ENCODE results near the gene P4HTM.
"Not testable (repeated sequence)": the region's sequence is repeated elsewhere in the genome, so short reads cannot be mapped to it uniquely, and the experiment has no call there.

P4HTM gene

GRCh38 chr3:49007068-49007770 lies 17.2 kb downstream of the P4HTM start, which contains the start of gene WDR6:
WDR6 (plus strand) TSS chr3:49007391; CDS start chr3:49007432, 41 bp downstream.
- Mint-ChIP-seq H3K4me3 (peak within 1 kb of the TSS; percentile 98 to 99), H3K4me1 (ENCODE audit: low read depth in 2 of 2) (peaks cover 23 to 35% of the 10 kb centered on the region in 2 donors), H3K9me3 (no peaks in the 10 kb centered on the region), H3K27me3 (no peaks in the 10 kb centered on the region), H3K27ac (peak within 1 kb of the TSS; percentile 97 to 98), H3K36me3 (ENCODE audit: insufficient read depth) (peaks cover 39% of the 10 kb centered on the region)
- DNase-seq, result peak; percentile 92 to 97 (median 95)
- peak; percentile 91 for ATAC-seq (replicated peaks)

- DNase-seq (peak; percentile 73 to 80 (median 77)), ATAC-seq (replicated peaks) (peak; percentile 47)
- peaks cover 42% of the 10 kb centered on the region for H3K36me3 Mint-ChIP-seq (ENCODE audit: insufficient read depth)
- no peaks in the 10 kb centered on the region for H3K9me3 Mint-ChIP-seq
- peaks cover 21 to 33% of the 10 kb centered on the region in 2 donors for H3K4me1 Mint-ChIP-seq (ENCODE audit: low read depth in 2 of 2)
- peak overlapping the region; percentile 98 to 99 for H3K4me3 Mint-ChIP-seq
- H3K27me3 Mint-ChIP-seq, result no peaks in the 10 kb centered on the region
- H3K27ac Mint-ChIP-seq, result peak overlapping the region; percentile 97 to 98
These were observed 17.9 kb downstream of the P4HTM start for GRCh38 chr3:49007771-49008528.

- Mint-ChIP-seq H3K4me1 (ENCODE audit: low read depth in 2 of 2) (peaks cover 28 to 33% of the 10 kb centered on the region in 2 donors), H3K4me3 (peak overlapping the region; percentile 98 to 99), H3K36me3 (ENCODE audit: insufficient read depth) (peaks cover 46% of the 10 kb centered on the region), H3K27ac (peak overlapping the region in 1 of 2 donors; percentile 98)
- not testable (repeated sequence) for DNase-seq; H3K27me3 Mint-ChIP-seq; H3K9me3 Mint-ChIP-seq; ATAC-seq (replicated peaks)
These were observed 18.6 kb downstream of the P4HTM start for GRCh38 chr3:49008627-49009026.

DNA sequence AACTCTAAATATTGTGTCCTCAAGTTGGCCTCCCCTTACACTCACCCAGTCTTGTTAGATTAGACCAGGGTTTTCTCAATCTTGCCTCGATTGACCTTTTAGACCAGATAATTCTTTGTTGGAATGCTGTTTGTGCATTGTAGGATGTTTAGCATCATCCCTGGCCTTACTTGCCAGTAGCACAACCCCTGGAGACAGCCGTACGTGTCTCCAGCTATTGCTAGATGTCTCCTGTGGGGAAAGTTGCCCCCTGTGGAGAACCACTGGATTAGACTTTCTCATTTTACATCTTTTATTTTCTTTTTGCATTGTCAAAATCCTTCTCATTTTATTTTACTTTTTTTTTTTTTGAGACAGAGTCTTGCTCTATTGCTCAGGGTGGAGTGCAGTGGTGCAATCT lies 19.4 kb downstream of the P4HTM start:
- H3K27me3 Mint-ChIP-seq, result no peaks in the 10 kb centered on the region
- H3K9me3 Mint-ChIP-seq, result no peaks in the 10 kb centered on the region
- H3K27ac Mint-ChIP-seq, result peak overlapping the region in 1 of 2 donors; percentile 98
- peaks cover 33% of the 10 kb centered on the region in 2 donors for H3K4me1 Mint-ChIP-seq (ENCODE audit: low read depth in 2 of 2)
- no peak for ATAC-seq (replicated peaks)
- DNase-seq, result no peak
- H3K36me3 Mint-ChIP-seq (ENCODE audit: insufficient read depth), result peaks cover 52% of the 10 kb centered on the region
- H3K4me3 Mint-ChIP-seq, result peak overlapping the region in 1 of 2 donors; percentile 55

DNA sequence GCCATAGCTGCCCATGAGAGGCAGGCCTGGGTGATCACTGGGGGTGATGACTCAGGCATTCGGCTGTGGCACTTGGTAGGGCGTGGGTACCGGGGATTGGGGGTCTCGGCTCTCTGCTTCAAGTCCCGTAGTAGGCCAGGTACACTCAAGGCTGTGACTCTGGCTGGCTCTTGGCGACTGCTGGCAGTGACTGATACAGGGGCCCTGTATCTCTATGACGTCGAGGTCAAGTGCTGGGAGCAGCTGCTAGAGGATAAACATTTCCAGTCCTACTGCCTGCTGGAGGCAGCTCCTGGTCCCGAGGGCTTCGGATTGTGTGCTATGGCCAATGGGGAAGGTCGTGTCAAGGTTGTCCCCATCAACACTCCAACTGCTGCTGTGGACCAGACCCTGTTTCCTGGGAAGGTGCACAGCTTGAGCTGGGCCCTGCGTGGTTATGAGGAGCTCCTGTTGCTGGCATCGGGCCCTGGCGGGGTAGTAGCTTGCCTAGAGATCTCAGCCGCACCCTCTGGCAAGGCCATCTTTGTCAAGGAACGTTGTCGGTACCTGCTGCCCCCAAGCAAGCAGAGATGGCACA lies 22.5 kb downstream of the P4HTM start:
- Mint-ChIP-seq H3K9me3 (no peaks in the 10 kb centered on the region), H3K4me3 (no peak overlapping the region), H3K27me3 (no peaks in the 10 kb centered on the region), H3K4me1 (ENCODE audit: low read depth in 2 of 2) (peaks cover 26 to 40% of the 10 kb centered on the region in 2 donors), H3K27ac (no peak overlapping the region), H3K36me3 (ENCODE audit: insufficient read depth) (peaks cover 55% of the 10 kb centered on the region)
- ATAC-seq (replicated peaks) (no peak), DNase-seq (no peak)

- Mint-ChIP-seq H3K27ac (no peak overlapping the region), H3K4me1 (ENCODE audit: low read depth in 2 of 2) (peaks cover 21 to 38% of the 10 kb centered on the region in 2 donors), H3K4me3 (no peak overlapping the region), H3K9me3 (no peaks in the 10 kb centered on the region), H3K36me3 (ENCODE audit: insufficient read depth) (peaks cover 48% of the 10 kb centered on the region), H3K27me3 (no peaks in the 10 kb centered on the region)
- ATAC-seq (replicated peaks) (no peak), DNase-seq (no peak)
These were observed 23.2 kb downstream of the P4HTM start for GRCh38 chr3:49013113-49013737.

- ATAC-seq (replicated peaks) (peak; percentile 26), DNase-seq (no peak)
- no peak overlapping the region for H3K27ac Mint-ChIP-seq
- peaks cover 49% of the 10 kb centered on the region for H3K36me3 Mint-ChIP-seq (ENCODE audit: insufficient read depth)
- H3K27me3 Mint-ChIP-seq, result no peaks in the 10 kb centered on the region
- no peaks in the 10 kb centered on the region for H3K9me3 Mint-ChIP-seq
- H3K4me3 Mint-ChIP-seq, result no peak overlapping the region
- peaks cover 18 to 38% of the 10 kb centered on the region in 2 donors for H3K4me1 Mint-ChIP-seq (ENCODE audit: low read depth in 2 of 2)
These were observed 24.0 kb downstream of the P4HTM start for GRCh38 chr3:49013738-49014660.

GRCh38 chr3:49015072-49015471 lies 25.0 kb downstream of the P4HTM start:
- no peak overlapping the region for H3K4me3 Mint-ChIP-seq
- no peaks in the 10 kb centered on the region for H3K9me3 Mint-ChIP-seq
- ATAC-seq (replicated peaks) (no peak), DNase-seq (no peak)
- no peaks in the 10 kb centered on the region for H3K27me3 Mint-ChIP-seq
- peaks cover 12 to 35% of the 10 kb centered on the region in 2 donors for H3K4me1 Mint-ChIP-seq (ENCODE audit: low read depth in 2 of 2)
- peaks cover 45% of the 10 kb centered on the region for H3K36me3 Mint-ChIP-seq (ENCODE audit: insufficient read depth)
- H3K27ac Mint-ChIP-seq, result peak overlapping the region in 1 of 2 donors; percentile 84

- H3K27ac Mint-ChIP-seq, result peak overlapping the region in 1 of 2 donors; percentile 84
These were observed 25.7 kb downstream of the P4HTM start for GRCh38 chr3:49015765-49016164.

GRCh38 chr3:49016414-49017228 lies 26.6 kb downstream of the P4HTM start:
- Mint-ChIP-seq H3K9me3 (no peaks in the 10 kb centered on the region), H3K27me3 (no peaks in the 10 kb centered on the region), H3K27ac (peak overlapping the region; percentile 76 to 83), H3K36me3 (ENCODE audit: insufficient read depth) (peaks cover 47% of the 10 kb centered on the region), H3K4me1 (ENCODE audit: low read depth in 2 of 2) (peaks cover 12 to 41% of the 10 kb centered on the region in 2 donors), H3K4me3 (peak overlapping the region in 1 of 2 donors; percentile 91)
- DNase-seq, result no peak
- ATAC-seq (replicated peaks), result no peak

More at GRCh38 chr3:49015765-49016164, 25.7 kb downstream of the P4HTM start:
- ATAC-seq (replicated peaks) (no peak), DNase-seq (no peak)
- no peaks in the 10 kb centered on the region for H3K27me3 Mint-ChIP-seq
- peak overlapping the region in 1 of 2 donors; percentile 36 for H3K4me3 Mint-ChIP-seq
- peaks cover 15 to 41% of the 10 kb centered on the region in 2 donors for H3K4me1 Mint-ChIP-seq (ENCODE audit: low read depth in 2 of 2)
- H3K36me3 Mint-ChIP-seq (ENCODE audit: insufficient read depth), result peaks cover 45% of the 10 kb centered on the region
- H3K9me3 Mint-ChIP-seq, result no peaks in the 10 kb centered on the region

- Mint-ChIP-seq H3K4me3 (peak overlapping the region; percentile 86 to 91), H3K27ac (peak overlapping the region; percentile 76 to 83), H3K9me3 (no peaks in the 10 kb centered on the region), H3K27me3 (no peaks in the 10 kb centered on the region), H3K4me1 (ENCODE audit: low read depth in 2 of 2) (peaks cover 8 to 43% of the 10 kb centered on the region in 2 donors), H3K36me3 (ENCODE audit: insufficient read depth) (peaks cover 46% of the 10 kb centered on the region)
- ATAC-seq (replicated peaks), result no peak
- DNase-seq, result no peak
These were observed 27.4 kb downstream of the P4HTM start for GRCh38 chr3:49017229-49017970.

Data from effector memory CD8-positive, alpha-beta T cell (primary cell).